ENCODE data around the gene NRCAM. TPM values are rescaled to one million over a fixed set of nuclear protein-coding genes. Genes with fewer than 3 reads are reported as not detected.

Gene NRCAM
- total RNA-seq, 1 donor from 2014 or later: 9.5 TPM

GRCh38 chr7:108484137-108484536 lies 27.9 kb upstream of the NRCAM start:
- Mint-ChIP-seq H3K27me3 (ENCODE audit: low read depth) (no peaks in the 10 kb centered on the region), H3K4me3 (ENCODE audit: unreplicated experiment) (no peak overlapping the region), H3K9me3 (ENCODE audit: low read depth) (no peaks in the 10 kb centered on the region), H3K27ac (ENCODE audit: unreplicated experiment) (no peak overlapping the region), H3K36me3 (ENCODE audit: low read depth) (peaks cover 7% of the 10 kb centered on the region), H3K4me1 (ENCODE audit: low read depth) (peaks cover 9% of the 10 kb centered on the region)
- no peak for TF ChIP-seq CTCF (IDR thresholded peaks at IDR 0.05)
- DNase-seq (ENCODE audit: low spot score): no peak

- no peaks in the 10 kb centered on the region for H3K9me3 Mint-ChIP-seq (ENCODE audit: low read depth)
- H3K27ac Mint-ChIP-seq (ENCODE audit: unreplicated experiment): no peak overlapping the region
- H3K4me1 Mint-ChIP-seq (ENCODE audit: low read depth): peaks cover 6% of the 10 kb centered on the region
- no peak for TF ChIP-seq CTCF (IDR thresholded peaks at IDR 0.05)
- DNase-seq (ENCODE audit: low spot score): no peak
- no peaks in the 10 kb centered on the region for H3K27me3 Mint-ChIP-seq (ENCODE audit: low read depth)
- no peak overlapping the region for H3K4me3 Mint-ChIP-seq (ENCODE audit: unreplicated experiment)
- H3K36me3 Mint-ChIP-seq (ENCODE audit: low read depth): peaks cover 13% of the 10 kb centered on the region
These were observed 24.1 kb upstream of the NRCAM start for GRCh38 chr7:108480311-108480710.

- Mint-ChIP-seq H3K36me3 (ENCODE audit: low read depth) (peaks cover 13% of the 10 kb centered on the region), H3K4me1 (ENCODE audit: low read depth) (peaks cover 6% of the 10 kb centered on the region), H3K27me3 (ENCODE audit: low read depth) (no peaks in the 10 kb centered on the region), H3K27ac (ENCODE audit: unreplicated experiment) (no peak overlapping the region), H3K4me3 (ENCODE audit: unreplicated experiment) (no peak overlapping the region), H3K9me3 (ENCODE audit: low read depth) (no peaks in the 10 kb centered on the region)
- TF ChIP-seq CTCF (IDR thresholded peaks at IDR 0.05): no peak
- DNase-seq (ENCODE audit: low spot score): no peak
These were observed 23.5 kb upstream of the NRCAM start for GRCh38 chr7:108479751-108480150.

GRCh38 chr7:108479118-108479517 lies 22.9 kb upstream of the NRCAM start:
- Mint-ChIP-seq H3K36me3 (ENCODE audit: low read depth) (peaks cover 13% of the 10 kb centered on the region), H3K4me1 (ENCODE audit: low read depth) (peaks cover 6% of the 10 kb centered on the region), H3K9me3 (ENCODE audit: low read depth) (no peaks in the 10 kb centered on the region), H3K27ac (ENCODE audit: unreplicated experiment) (no peak overlapping the region), H3K27me3 (ENCODE audit: low read depth) (no peaks in the 10 kb centered on the region), H3K4me3 (ENCODE audit: unreplicated experiment) (no peak overlapping the region)
- no peak for TF ChIP-seq CTCF (IDR thresholded peaks at IDR 0.05)
- DNase-seq (ENCODE audit: low spot score): no peak

- Mint-ChIP-seq H3K9me3 (ENCODE audit: low read depth) (no peaks in the 10 kb centered on the region), H3K4me3 (ENCODE audit: unreplicated experiment) (no peak overlapping the region), H3K4me1 (ENCODE audit: low read depth) (no peaks in the 10 kb centered on the region), H3K36me3 (ENCODE audit: low read depth) (peaks cover 1% of the 10 kb centered on the region), H3K27ac (ENCODE audit: unreplicated experiment) (no peak overlapping the region), H3K27me3 (ENCODE audit: low read depth) (no peaks in the 10 kb centered on the region)
- no peak for TF ChIP-seq CTCF (IDR thresholded peaks at IDR 0.05)
- no peak for DNase-seq (ENCODE audit: low spot score)
These were observed 12.0 kb upstream of the NRCAM start for GRCh38 chr7:108468246-108468645.
